Measurements from ENCODE around the gene STX1A.

The STX1A gene

DNA sequence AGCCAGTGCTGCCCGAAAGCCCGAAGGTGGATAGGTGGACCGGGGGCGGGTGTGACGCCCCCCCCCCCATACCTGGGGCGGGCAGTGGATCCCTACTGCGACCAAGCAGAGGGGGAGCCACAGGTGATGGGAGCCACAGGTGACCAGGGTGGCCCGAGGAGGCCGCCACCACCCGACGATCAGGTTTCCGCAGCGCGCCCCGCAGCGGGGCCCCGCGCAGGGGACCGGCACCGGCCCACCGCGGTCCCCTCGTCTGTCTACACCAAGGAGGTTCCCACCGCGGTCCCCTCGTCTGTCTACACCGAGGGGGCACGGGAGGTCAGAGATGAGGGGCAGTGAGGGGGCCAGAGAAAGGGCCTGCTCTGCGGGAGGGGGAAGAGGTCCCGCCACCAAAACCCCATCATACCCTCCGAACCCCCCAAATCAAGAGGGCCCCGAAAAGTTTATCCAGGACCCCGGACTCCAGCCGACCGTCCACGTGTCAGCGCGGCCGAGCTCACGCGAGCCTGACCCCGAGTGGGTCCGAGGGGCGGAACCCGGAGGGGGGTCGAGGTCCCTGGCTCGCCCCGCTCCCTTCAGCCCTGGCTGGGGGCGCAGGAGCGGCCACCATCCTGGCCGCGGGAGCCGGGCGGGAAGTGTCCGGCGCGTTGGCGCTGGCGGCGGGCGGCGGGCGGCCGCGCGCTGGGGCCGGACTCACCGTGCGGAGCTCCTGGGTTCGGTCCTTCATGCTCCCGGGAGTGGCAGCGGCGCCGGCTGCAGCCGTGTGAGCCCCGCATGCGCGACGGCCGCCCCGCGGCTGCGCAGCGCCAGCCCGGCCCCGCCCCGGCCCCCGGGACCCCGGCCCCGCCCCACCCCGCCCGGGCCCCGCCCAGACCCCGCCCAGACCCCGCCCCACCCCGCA is at the start of gene STX1A:
Gene STX1A (minus strand): TSS at position 765 of the 901 bp plus-strand sequence. CDS start 38 bp downstream, at position 727.
- peak; percentile 85 for DNase-seq (ENCODE audit: low spot score)

DNA sequence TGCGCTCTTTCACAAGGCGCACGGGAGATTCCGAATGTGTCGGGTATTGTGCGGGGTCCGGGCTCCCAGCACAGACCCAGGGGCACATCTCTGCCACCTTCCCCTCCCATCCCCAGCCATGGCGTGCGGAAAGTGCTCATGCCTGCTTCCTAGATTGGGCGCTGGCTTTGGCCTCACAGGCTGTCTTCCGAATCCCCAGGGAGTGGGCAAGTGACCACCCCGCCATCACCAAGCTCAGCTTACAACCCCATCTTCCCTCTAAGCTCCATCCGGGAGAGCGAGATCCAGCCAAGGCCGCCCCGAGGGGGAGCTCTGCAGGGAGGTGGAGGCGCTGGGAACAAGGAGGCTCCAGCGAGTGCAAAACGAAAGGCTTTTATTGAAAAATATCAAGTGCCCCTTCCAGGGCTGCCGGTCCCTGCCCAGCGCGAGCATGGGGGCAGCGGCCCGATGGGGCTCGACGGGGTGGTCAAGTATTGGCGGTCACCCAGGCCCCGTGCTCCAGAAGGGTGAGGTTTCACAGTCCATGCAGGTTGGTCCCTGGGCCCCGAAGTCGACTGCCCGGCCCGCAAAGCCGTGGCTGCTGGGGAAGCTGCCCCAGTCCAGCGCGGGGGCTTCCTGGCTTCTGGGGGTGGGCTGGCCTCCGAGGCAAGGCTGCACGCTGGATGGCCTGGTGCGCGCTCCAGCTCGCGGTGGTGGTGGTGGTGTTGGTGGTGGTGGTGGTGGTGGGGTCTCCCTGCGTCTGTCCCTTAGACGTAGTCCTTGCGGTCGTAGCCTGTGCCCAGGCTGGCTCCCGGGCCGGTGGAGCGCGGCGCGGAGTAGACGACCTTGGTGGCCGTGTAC is 49.4 kb upstream of the STX1A start:
- no peak for DNase-seq (ENCODE audit: low spot score)

DNA sequence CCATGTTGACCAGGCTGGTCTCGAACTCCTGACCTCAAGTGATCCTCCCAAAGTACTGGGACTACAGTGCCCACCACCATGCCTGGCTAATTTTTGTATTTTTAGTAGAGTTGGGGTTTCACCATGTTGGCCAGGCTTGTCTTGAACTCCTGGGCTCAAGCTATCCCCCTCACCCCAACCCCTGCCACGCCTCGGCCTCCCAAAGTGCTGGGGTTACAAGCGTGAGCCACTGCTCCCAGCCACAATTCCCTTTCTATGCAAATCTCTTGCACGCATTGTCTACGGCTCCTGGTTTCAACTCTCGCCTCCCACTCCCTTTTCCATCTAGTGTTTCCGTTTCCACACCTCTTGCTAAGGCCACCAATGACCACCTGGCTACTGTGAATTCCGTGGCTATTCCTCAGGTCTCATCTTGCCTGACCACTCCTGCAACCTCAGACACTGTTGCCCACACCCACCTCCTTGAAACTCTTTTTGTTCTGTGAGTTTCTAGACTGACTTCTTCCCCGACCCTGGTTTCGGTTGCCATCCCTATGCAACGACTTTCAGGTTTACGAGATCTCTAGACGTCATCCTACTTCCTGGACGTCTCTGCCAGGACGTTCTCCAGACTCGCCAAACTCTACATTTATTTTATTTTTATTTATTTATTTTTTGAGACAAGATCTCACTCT is 47.2 kb upstream of the STX1A start:
- no peak for DNase-seq (ENCODE audit: low spot score)

DNA sequence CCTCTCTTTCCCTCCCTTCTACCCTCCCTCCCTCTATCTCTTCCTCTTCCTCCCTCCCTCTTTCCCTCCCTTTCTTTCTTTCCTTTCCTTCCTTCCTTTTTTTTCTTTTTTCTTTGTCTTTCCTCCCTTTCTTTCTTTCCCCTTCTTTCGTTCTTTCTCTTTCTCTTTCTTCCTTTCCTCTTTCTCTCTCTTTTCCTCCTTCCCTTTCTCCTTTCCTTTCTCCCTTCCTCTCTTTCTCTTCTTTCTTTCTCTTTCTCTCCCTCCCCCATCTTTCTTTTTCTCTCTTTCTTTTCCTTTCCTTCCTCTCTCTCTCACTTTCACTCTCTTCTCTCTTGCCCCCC is 43.2 kb upstream of the STX1A start:
- no peak for DNase-seq (ENCODE audit: low spot score)

DNA sequence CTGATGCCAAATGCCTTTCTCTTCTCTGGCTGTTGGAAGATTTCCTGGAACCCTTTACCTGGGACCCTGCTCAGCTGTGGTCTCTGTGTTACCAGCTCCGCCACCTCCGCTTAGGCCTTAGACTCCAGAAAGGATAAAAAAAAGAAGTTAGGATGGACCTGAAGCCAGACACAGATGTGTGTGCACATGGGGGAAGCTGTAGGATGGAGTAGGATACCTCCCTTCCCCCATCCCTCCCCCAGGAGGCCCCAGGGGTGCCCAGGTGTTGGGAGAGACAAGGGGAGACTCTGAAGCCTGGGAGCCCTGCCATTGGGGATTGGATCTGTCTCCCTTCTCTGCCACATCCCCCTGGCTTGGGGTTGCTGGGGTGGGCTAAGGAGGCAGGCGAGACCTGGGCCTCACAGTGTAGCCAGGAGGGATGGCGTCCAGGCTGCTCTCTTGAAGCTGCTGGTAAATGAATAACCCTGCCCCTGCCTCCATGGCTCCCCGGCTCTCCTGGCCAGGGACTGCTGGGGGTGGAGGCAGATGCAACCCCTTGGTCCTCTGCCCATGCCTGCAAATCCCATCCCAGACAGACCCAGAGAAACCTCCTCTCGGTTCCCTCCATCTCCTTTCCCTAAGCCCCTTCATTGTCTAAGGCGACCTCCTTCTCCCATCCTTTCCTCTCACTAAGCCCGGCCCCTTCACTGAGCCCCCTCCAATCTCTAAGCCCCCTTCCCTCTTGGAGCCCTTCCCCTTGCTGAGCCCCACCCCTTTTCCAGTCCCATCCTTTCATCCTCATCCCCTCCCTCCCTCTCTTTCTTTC is 42.6 kb upstream of the STX1A start:
- no peak for DNase-seq (ENCODE audit: low spot score)

DNA sequence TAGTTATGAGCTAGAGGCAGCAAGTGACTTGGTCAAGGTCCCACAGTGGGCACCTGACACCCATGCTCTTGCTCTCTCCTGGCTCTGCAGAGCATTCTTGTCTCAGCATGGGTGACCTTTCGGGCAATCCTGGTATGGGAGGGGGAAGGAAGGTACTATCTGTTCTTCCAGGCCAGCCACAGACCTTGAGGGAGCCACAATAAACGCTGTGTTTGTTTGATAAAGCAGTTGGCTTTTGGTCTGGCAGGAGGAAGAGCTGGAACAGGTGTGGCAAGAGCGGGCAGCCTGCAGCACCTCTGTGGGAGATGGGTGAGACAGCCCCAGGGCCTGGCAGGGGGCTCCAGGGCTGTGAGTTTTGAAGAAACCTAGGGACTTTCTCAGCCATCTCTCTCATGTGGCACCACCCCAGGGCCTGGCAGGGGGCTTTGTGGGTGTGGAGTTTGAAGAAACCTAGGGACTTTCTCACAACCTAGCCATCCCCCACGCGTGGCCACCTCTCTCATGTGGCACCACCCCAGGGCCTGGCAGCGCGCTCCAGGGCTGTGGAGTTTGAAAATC is 39.2 kb upstream of the STX1A start:
- no peak for DNase-seq (ENCODE audit: low spot score)

DNA sequence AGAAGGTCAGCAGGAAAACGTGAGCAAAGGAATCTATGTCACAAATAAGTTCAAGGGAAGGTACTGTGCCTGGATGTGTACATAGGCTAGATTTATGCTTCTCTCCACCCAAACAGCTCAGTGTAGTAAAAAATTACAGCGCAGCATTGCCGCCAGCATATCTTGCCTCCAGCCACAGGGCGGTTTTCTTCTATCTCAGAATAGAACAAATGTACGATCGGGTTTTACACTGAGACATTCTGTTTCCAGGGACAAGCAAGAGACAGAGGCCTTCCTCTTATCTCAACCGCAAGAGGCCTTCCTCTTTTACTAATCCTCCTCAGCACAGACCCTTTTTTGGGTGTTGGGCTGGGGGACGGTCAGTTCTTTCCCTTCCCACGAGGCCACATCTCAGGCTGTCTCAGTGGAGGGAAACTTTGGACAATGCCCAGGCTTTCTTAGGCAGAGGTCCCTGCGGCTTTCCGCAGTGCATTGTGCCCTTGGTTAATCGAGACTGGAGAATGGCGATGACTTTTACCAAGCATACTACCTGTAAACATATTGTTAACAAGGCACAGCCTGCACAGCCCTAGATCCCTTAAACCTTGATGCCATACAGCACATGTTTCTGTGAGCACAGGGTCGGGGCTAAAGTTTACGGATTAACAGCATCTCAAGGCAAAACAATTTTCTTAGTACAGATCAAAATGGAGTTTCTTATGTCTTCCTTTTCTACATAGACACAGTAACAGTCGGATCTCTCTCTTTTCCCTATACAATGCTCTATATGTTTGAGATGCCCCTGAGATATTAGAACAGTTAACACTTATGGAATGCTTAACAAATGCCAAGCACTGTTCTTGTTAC is 30.7 kb upstream of the STX1A start:
- no peak for DNase-seq (ENCODE audit: low spot score)

DNA sequence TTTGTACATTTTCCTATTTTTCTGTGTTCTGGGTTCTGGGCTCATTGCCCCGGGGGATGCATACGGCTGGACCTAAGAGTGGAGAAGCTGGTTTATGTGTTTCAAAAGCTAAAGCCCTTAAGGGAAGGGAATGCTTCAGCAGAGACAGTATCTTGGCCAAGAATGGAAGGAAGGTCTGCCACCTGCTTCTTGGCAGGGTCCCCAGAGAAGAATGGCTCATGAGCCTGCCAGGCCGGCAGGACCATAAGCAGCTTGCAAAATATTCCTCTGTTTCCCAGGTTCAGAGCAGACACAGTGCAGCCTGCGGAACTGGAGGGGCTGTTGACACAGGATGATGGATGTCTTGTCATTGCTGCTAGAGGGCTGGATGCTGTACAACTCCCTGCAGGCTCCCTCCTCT is 26.9 kb upstream of the STX1A start:
- no peak for DNase-seq (ENCODE audit: low spot score)

DNA sequence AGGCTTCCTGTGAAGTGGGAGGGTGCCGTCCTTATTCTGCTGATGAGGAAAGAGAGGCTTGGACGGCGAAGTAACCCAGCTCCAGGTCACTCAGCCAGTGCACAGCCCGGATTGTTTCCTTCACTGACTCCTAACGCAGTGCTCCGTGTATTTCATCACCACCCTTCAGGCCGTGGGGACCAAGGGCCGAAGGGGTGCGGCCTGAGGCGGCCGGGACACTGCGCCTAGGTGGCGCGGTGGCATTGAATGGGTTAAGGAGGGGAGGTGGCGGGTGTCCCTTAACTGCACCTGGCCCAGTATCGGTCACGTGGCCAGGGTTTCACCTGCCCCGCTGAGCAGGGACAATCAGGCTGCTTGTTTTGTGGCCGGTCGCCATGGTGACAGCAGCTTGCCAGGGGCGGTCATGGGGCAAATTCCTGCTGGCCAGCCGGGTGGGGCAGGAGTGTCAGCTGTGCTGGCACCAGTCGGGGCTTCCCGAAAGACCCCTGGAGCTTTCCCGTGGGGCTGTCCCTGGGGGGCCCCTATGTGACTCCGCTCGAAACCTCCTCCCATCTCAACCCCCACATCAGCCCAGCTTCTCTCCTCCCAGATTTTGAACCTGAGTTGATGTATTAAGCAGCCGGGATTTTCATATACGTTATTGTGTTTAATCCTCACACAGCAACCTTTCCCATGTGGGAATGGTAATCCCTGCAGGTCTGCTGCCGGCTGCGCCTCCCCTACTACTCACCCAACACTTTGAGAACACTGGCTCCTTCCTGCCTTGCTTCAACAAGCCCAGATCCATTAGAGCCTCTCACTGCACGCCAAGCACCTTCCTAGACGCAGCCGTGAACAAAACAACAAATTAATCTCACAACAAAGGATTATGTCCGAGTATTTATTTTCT is 23.5 kb upstream of the STX1A start:
- no peak for DNase-seq (ENCODE audit: low spot score)

DNA sequence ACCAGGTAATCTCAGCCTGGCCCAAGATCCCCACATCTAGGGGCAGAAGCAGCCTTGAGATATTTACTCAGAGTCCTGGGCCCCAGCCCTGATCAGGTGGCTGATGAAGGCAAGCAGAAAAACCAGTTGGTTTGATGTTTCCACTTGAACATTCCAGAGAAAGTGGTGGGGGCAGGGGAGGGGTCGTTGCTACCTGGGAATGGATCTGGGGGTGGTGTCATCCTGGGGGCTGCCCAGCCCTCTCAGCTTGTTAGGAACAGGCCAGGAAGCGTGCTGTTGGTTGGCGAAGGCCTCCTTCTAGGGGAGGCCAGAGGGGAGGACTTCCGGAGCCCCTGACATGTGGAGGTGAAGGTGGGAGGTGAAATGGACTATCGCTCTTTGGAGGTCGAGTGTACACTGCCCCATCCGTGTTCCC is 22.9 kb upstream of the STX1A start:
- DNase-seq (ENCODE audit: low spot score): no peak

DNA sequence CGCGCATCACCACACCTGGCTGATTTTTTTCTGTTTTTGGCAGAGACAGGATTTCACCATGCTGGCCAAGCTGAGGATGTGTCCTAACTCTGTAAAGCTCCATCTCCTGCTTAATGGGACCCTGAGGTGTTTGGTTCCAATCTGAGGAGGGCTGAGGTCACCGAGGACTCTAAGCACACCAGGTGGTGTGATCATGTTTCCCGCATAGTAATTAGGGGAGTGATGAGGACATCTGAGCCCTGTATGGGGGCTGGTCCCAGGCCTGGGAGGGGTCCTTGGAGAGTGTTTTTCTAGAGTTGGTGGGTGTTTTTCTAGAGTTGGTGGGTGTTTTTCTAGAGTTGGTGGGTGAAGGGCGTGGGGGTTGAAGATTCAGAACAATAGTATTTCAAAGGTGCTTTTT is 22.1 kb upstream of the STX1A start:
- DNase-seq (ENCODE audit: low spot score): no peak

DNA sequence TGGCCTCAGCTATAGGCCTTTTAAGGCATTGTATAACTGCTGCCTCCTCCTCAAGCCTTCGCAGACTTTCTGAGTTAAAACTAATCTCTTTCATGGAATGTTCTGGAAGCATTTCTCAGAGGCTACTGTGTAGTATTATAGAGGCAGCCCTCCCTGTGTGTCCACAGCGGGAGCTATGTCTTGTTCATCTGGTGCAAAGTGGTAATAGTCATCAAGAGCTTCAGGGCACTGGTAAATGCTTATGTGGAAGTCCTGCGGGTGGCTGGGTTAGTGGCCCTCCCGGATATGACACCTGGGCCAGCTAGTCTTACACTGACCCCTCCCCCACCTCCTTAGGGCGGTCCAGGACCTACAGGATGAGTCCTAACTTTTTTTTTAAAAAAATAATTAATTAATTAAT is 21.3 kb upstream of the STX1A start:
- DNase-seq (ENCODE audit: low spot score): no peak

DNA sequence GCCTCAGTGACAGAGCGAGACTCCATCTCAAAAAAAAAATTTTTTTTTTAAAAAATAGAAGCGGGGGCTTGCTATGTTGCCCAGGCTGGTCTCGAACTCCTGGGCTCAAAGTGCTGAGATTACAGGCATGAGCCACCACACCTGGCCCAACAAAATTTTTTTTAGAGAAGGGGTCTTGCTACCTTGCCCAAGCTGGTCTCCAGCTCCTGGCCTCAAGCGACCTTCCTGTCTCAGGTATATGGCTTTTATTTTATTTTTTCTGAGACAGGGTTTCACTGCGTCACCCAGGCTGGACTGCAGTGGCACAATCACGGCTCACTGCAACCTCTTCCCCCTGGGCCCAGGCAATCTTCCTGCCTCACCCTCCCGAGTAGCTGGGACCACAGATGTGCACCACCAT is 20.7 kb upstream of the STX1A start:
- no peak for DNase-seq (ENCODE audit: low spot score)

DNA sequence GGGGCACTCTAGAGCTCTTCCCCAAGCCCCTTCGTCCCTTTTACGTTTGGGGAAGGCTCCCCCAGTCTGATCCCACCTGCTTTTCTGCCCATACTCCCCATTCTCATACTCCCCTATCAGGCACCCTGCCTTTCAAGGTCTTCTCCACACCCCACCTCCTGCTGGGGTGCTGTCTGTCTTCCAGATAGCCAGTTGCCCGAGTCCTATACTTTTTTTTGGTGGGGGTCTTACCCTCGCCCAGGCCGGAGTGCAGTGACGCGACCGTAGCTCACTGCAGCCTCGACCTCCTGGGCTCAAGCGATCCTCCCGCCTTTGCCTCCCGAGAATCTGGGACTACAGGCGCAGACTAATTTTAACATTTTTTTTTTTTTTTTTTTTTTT is 19.9 kb upstream of the STX1A start:
- no peak for DNase-seq (ENCODE audit: low spot score)

DNA sequence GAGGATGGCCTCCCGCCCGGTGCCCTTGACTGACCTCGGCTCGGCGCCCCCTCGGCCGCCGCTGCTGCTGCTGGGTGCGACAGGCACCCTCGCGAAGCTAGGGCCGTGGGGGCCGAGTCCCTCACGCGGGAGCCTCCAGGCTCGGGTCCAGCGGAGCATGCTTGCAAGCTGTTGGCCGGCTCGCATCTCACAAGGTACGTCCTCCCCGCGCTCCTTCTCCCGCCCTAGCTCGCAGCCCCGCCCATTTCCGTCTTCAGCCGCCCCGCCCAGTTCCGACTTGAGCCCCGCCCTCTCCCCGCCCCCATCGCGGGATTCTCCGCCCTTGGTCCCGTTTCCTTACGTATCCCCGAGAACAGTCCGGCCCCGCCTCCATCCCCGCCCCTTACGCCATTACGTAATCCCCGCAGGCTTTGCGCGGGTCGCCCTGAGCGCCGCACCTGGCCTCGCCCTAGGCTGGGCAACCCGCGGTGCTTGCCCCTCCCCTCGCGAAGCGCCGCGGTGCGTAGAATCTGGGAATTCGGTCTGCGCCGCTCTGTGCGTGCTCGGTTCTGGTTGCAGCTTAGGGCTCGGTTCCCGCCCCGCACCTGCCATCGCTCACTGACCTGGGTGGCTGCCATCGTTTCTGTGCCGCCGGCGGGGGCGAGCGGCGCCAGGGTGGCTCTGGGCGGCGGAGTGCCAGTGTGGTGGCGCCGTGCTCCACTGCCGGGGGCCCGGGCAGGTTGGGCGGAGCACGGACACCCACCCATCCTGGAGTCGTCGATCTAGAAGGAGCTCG is 19.3 kb upstream of the STX1A start, which contains the start of gene ABHD11:
Gene ABHD11 (minus strand): TSS at position 191 of the 775 bp plus-strand sequence. CDS start 32 bp downstream, at position 159.
- DNase-seq (ENCODE audit: low spot score): peak; percentile 100

DNA sequence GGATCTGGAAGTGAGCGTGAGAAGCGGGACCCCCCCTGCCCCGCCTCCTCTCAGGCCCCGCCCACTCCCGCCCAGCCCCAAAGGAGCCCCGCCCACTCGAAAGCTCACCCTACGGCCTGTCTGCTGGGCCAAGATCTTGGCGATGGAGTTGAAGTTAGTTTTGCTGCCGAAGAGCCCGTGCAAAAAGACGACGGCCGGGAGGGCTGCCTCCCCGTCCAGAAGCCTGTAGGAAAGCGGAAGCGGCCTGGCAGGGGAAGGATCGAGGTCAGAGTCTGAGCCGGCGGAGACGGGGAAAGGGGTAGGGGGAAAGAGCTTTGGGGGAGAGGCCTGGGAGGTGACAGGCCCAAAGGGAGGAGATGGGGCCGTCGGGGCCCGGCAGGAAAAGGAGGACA is 18.7 kb upstream of the STX1A start:
- peak; percentile 92 for DNase-seq (ENCODE audit: low spot score)

DNA sequence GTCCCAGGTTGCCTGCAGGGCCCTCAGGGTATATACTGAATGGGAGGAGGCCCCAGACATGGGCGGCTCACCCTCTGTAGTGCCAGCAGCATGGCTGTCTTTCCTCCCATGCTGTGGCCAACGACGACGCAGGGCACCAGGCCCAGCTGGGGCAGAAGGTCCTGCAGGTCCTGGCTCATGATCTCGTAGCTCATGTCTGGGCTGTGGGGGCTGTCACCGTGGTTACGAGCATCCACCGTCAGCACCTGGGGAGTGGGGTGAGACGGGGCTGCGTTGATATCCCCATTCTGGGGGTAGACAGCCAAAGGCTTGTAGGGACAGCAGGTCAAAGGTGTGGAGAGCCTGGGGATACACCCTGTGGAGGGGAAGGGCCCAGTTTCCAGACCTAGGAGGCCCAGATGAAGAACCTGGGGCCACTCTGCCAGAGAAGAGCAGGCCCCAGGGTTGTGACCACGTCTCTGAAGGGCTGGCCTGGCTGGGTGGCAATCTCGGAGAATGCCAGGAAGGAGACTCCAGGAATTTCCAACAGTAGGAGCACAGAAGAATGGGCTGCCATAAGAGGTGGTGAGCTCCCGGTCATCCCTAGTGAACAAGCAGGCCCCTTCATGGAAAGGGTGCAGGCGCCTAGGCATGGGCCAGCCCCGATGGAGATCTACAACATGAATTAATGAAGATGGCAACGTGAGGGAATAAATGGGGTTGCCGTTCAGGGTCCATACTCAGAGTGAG is 18.2 kb upstream of the STX1A start:
- DNase-seq (ENCODE audit: low spot score): no peak

DNA sequence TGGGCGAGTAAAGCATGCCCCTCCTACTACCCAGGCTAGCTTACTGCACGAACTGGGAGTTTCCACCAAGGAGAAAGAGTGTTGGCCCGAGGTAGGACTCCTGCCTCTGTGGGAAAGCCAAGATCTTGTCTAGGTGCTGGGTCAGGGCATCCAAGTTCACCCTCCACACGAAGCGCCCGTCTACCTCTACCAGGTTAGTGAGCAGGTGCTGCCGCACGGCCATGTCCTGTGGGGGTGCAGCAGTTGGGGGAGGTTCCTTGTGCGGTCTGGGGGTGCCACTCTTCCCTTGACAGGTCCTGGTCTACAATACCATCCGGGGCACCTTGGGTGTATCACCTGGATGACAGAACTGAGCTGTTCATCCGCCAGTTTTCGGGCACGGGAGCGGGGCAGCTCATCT is 17.4 kb upstream of the STX1A start:
- no peak for DNase-seq (ENCODE audit: low spot score)
